ENCODE results near the gene TRMT10A. TPM values are rescaled to one million over a fixed set of nuclear protein-coding genes. Genes with fewer than 3 reads are reported as not detected.

TRMT10A gene
- total and polyA plus RNA-seq, 2 of the 13 experiments (the other 11 are each of a cell fraction or from before 2014, with no cell fraction given): 3.9 to 12.6 TPM

DNA sequence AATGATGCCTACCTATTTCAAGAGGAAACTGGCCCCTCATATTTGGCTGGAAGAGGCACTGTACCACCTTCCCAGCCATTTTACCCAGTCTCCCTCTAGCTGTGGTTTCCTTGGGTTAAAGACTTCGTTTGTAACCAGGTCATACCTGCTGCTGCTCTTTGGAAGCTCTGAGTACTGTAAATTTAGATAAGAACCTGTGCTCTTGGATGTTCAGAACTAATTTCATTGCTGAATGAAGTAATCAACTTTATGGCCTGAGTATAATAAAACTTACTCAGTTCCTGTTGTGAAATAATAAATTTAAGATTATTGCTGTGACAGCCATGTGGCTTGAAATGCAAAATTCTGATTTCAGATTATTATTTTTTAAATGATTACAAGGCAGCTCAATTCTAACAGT, 23.0 kb upstream of the TRMT10A start (continued):
- TF ChIP-seq TOE1 (CRISPR knock-in tag; IDR thresholded peaks at IDR 0.05): no peak
- TF ChIP-seq, protein P1, sequence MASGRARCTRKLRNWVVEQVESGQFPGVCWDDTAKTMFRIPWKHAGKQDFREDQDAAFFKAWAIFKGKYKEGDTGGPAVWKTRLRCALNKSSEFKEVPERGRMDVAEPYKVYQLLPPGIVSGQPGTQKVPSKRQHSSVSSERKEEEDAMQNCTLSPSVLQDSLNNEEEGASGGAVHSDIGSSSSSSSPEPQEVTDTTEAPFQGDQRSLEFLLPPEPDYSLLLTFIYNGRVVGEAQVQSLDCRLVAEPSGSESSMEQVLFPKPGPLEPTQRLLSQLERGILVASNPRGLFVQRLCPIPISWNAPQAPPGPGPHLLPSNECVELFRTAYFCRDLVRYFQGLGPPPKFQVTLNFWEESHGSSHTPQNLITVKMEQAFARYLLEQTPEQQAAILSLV (CRISPR knock-in tag; IDR thresholded peaks at IDR 0.05; ENCODE audit: borderline replicate concordance): no peak
- no peak for TF ChIP-seq ZNF558 (CRISPR knock-in tag; IDR thresholded peaks at IDR 0.05; ENCODE audit: borderline replicate concordance)
- no peak for TF ChIP-seq ZC3H13 (CRISPR knock-in tag; IDR thresholded peaks at IDR 0.05)
- no peak for TF ChIP-seq HNRNPK (IDR thresholded peaks at IDR 0.05; ENCODE audit: low read depth, low read length, poor library complexity, severe bottlenecking)
- TF ChIP-seq, protein P2, sequence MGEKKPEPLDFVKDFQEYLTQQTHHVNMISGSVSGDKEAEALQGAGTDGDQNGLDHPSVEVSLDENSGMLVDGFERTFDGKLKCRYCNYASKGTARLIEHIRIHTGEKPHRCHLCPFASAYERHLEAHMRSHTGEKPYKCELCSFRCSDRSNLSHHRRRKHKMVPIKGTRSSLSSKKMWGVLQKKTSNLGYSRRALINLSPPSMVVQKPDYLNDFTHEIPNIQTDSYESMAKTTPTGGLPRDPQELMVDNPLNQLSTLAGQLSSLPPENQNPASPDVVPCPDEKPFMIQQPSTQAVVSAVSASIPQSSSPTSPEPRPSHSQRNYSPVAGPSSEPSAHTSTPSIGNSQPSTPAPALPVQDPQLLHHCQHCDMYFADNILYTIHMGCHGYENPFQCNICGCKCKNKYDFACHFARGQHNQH (CRISPR knock-in tag; IDR thresholded peaks at IDR 0.05): no peak
- TF ChIP-seq, protein P3, sequence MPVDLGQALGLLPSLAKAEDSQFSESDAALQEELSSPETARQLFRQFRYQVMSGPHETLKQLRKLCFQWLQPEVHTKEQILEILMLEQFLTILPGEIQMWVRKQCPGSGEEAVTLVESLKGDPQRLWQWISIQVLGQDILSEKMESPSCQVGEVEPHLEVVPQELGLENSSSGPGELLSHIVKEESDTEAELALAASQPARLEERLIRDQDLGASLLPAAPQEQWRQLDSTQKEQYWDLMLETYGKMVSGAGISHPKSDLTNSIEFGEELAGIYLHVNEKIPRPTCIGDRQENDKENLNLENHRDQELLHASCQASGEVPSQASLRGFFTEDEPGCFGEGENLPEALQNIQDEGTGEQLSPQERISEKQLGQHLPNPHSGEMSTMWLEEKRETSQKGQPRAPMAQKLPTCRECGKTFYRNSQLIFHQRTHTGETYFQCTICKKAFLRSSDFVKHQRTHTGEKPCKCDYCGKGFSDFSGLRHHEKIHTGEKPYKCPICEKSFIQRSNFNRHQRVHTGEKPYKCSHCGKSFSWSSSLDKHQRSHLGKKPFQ (CRISPR knock-in tag; IDR thresholded peaks at IDR 0.05; ENCODE audit: insufficient replicate concordance): no peak
- TF ChIP-seq PLRG1 (conservative IDR thresholded peaks at IDR 0.05): no peak
- TF ChIP-seq SRSF4 (IDR thresholded peaks at IDR 0.05; ENCODE audit: low read depth, low read length, poor library complexity, severe bottlenecking): no peak
- TF ChIP-seq, protein P4, sequence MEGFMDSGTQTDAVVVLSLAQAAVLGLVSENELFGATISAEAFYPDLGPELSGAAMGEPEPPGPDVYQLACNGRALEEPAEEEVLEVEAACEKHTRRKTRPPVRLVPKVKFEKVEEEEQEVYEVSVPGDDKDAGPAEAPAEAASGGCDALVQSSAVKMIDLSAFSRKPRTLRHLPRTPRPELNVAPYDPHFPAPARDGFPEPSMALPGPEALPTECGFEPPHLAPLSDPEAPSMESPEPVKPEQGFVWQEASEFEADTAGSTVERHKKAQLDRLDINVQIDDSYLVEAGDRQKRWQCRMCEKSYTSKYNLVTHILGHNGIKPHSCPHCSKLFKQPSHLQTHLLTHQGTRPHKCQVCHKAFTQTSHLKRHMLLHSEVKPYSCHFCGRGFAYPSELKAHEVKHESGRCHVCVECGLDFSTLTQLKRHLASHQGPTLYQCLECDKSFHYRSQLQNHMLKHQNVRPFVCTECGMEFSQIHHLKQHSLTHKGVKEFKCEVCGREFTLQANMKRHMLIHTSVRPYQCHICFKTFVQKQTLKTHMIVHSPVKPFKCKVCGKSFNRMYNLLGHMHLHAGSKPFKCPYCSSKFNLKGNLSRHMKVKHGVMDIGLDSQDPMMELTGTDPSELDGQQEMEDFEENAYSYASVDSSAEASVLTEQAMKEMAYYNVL (CRISPR knock-in tag; IDR thresholded peaks at IDR 0.05; ENCODE audit: borderline replicate concordance): no peak

Measured in HepG2 (cell line).